GM18951 (cell line): ENCODE results near the gene SH3BP2.

Source experiments
- POLR2A ChIP-seq: IDR thresholded peaks from 4 replicates; pipeline ENCODE4 v1.6.1; 2011; ENCODE audit warnings: mild to moderate bottlenecking; ENCODE audit not compliant: insufficient read length, insufficient read depth; ENCODE audit errors: extremely low read depth
- in situ Hi-C: fragments of 300-500 bp; cut with MboI; formaldehyde crosslinking; loops from one replicate; pipeline ENCODE4 v1.12.0; 2022; ENCODE audit warnings: low sequenced_read_pairs, mixed read lengths, inconsistent platforms; ENCODE audit not compliant: unreplicated experiment

Gene SH3BP2

GRCh38 chr4:2837110-2837903 is 44.4 kb downstream of the SH3BP2 start:
- in situ Hi-C loops, result no loop called here
- no peak for TF ChIP-seq POLR2A

- in situ Hi-C loops, result no loop called here
These were observed 45.1 kb downstream of the SH3BP2 start for GRCh38 chr4:2837904-2838496.

GRCh38 chr4:2839060-2839459 is 46.2 kb downstream of the SH3BP2 start:
- no peak for TF ChIP-seq POLR2A
- in situ Hi-C loops, result no loop called here

More at GRCh38 chr4:2837904-2838496, 45.1 kb downstream of the SH3BP2 start:
- peak; percentile 40 for TF ChIP-seq POLR2A

- in situ Hi-C loops, result no loop called here
- TF ChIP-seq POLR2A, result no peak
These were observed 49.9 kb downstream of the SH3BP2 start for GRCh38 chr4:2842687-2843262.

- in situ Hi-C loops, result no loop called here
These were observed 50.5 kb downstream of the SH3BP2 start, which contains the start of gene ADD1 for GRCh38 chr4:2843263-2843940. Gene ADD1 (plus strand): TSS chr4:2843844. CDS start chr4:2875916, 32,072 bp downstream.

GRCh38 chr4:2843941-2844584 is 51.2 kb downstream of the SH3BP2 start:
- in situ Hi-C loops, result no loop called here
- TF ChIP-seq POLR2A, result no peak

More at GRCh38 chr4:2843263-2843940, 50.5 kb downstream of the SH3BP2 start, which contains the start of gene ADD1:
- peak; percentile 94 for TF ChIP-seq POLR2A

- no peak for TF ChIP-seq POLR2A
- in situ Hi-C loops, result no loop called here
These were observed 53.3 kb downstream of the SH3BP2 start for GRCh38 chr4:2846172-2846571.

- in situ Hi-C loops, result no loop called here
- TF ChIP-seq POLR2A, result no peak
These were observed 54.5 kb downstream of the SH3BP2 start for GRCh38 chr4:2847302-2847871.

- in situ Hi-C loops, result no loop called here
- TF ChIP-seq POLR2A, result no peak
These were observed 55.6 kb downstream of the SH3BP2 start for GRCh38 chr4:2848449-2848848.

GRCh38 chr4:2849267-2850152 is 56.6 kb downstream of the SH3BP2 start:
- TF ChIP-seq POLR2A, result no peak
- in situ Hi-C loops, result no loop called here

GRCh38 chr4:2850966-2851798 is 58.3 kb downstream of the SH3BP2 start:
- in situ Hi-C loops, result no loop called here
- no peak for TF ChIP-seq POLR2A
